Neural progenitor cell (in vitro differentiated cells): ENCODE data around the gene CCSER2. TPM values are rescaled to one million over a fixed set of nuclear protein-coding genes. Genes with fewer than 3 reads are reported as not detected.

Source experiments
- DNase-seq: peaks from one replicate; pipeline ENCODE4 v3.0.0-alpha.2; 2016; ENCODE audit warnings: low spot score
- H2AFZ ChIP-seq: fragments of 200-600 bp; sonication (generic); replicated peaks from 2 replicates; pipeline ENCODE4 v1.6.1; 2016; ENCODE audit warnings: antibody characterized with exemption
- H3F3A ChIP-seq: fragments of 200-600 bp; sonication (generic); 2 replicates; pipeline ENCODE4 v1.6.1; 2016; ENCODE audit warnings: antibody characterized with exemption, low read depth
- H3K27ac ChIP-seq: fragments of 200-600 bp; sonication (generic); 2 replicates; pipeline ENCODE4 v1.5.1; 2016; ENCODE audit warnings: mild to moderate bottlenecking
- H3K27me3 ChIP-seq: fragments of 200-600 bp; sonication (generic); 2 replicates; pipeline ENCODE4 v1.6.1; 2016; ENCODE audit warnings: mild to moderate bottlenecking, moderate library complexity
- H3K36me3 ChIP-seq: fragments of 200-600 bp; sonication (generic); 2 replicates; pipeline ENCODE4 v1.5.1; 2016
- H3K4me1 ChIP-seq: fragments of 200-600 bp; sonication (generic); 2 replicates; pipeline ENCODE4 v1.6.1; 2016; ENCODE audit warnings: mixed run types
- H3K4me2 ChIP-seq: fragments of 200-600 bp; sonication (generic); 2 replicates; pipeline ENCODE4 v1.6.1; 2016
- H3K4me3 ChIP-seq: fragments of 200-600 bp; sonication (generic); 2 replicates; pipeline ENCODE4 v1.5.1; 2016
- H3K79me2 ChIP-seq: fragments of 200-600 bp; sonication (generic); 2 replicates; pipeline ENCODE4 v1.6.1; 2016; ENCODE audit warnings: low read depth
- H3K9ac ChIP-seq: fragments of 200-600 bp; sonication (generic); 2 replicates; pipeline ENCODE4 v1.6.1; 2016
- H3K9me3 ChIP-seq: fragments of 200-600 bp; sonication (generic); 2 replicates; pipeline ENCODE4 v1.5.1; 2016; ENCODE audit warnings: low read depth
- H4K20me1 ChIP-seq: fragments of 200-600 bp; sonication (generic); 2 replicates; pipeline ENCODE4 v1.6.1; 2016; ENCODE audit warnings: low read depth
- H3K27ac Mint-ChIP-seq: 3 replicates; pipeline ENCODE4 v1.8.0; 2021; ENCODE audit warnings: mixed read lengths
- H3K27me3 Mint-ChIP-seq: 2 replicates; pipeline ENCODE4 v1.8.0; 2022; ENCODE audit warnings: low read depth, mild to moderate bottlenecking, inconsistent platforms, moderate library complexity, mixed read lengths; ENCODE audit not compliant: insufficient read depth
- H3K36me3 Mint-ChIP-seq: 3 replicates; pipeline ENCODE4 v1.8.0; 2021; ENCODE audit warnings: mixed read lengths
- H3K4me1 Mint-ChIP-seq: 3 replicates; pipeline ENCODE4 v1.8.0; 2021; ENCODE audit warnings: mixed read lengths
- H3K4me3 Mint-ChIP-seq: 3 replicates; pipeline ENCODE4 v1.8.0; 2021; ENCODE audit warnings: mild to moderate bottlenecking, moderate library complexity, mixed read lengths
- H3K9me3 Mint-ChIP-seq: 3 replicates; pipeline ENCODE4 v1.8.0; 2020; ENCODE audit warnings: mixed read lengths
- CTCF ChIP-seq: fragments of 200-600 bp; sonication (generic); IDR thresholded peaks from 2 replicates; pipeline ENCODE4 v1.5.1; 2017; ENCODE audit warnings: antibody characterized with exemption, mild to moderate bottlenecking
- EZH2 ChIP-seq: fragments of 200-600 bp; sonication (generic); IDR thresholded peaks from 2 replicates; pipeline ENCODE4 v1.6.1; 2017; ENCODE audit warnings: antibody characterized with exemption, mild to moderate bottlenecking, moderate library complexity
- EZH2phosphoT487 ChIP-seq: fragments of 200-600 bp; sonication (generic); IDR thresholded peaks from 2 replicates; pipeline ENCODE4 v1.6.1; 2017; ENCODE audit warnings: antibody characterized with exemption
- total RNA-seq: library from RNA; depleted of rRNA; stranded (reverse); fragments of >200 nt; gene quantifications from 2 replicates; pipeline ENCODE4 v1.2.3, GENCODE V29; 2015; ENCODE audit warnings: low replicate concordance

The CCSER2 gene
- total RNA-seq, 1 donor from 2014 or later: 39.3 TPM

GRCh38 chr10:84355106-84355505, 26.7 kb downstream of the CCSER2 start:
- Histone ChIP-seq H3K36me3 (no peaks in the 10 kb centered on the region), H3K27ac (no peak overlapping the region), H2AFZ (no peak overlapping the region), H3K4me1 (peaks cover 17% of the 10 kb centered on the region), H3K27me3 (no peaks in the 10 kb centered on the region), H3F3A (no peaks in the 10 kb centered on the region), H3K4me3 (no peak overlapping the region), H3K4me2 (no peak overlapping the region), H3K9me3 (no peaks in the 10 kb centered on the region), H3K9ac (no peak overlapping the region), H4K20me1 (peaks cover 46% of the 10 kb centered on the region), H3K79me2 (peaks cover 94% of the 10 kb centered on the region)
- DNase-seq: no peak
- Mint-ChIP-seq H3K4me1 (peaks cover 14% of the 10 kb centered on the region), H3K27ac (no peak overlapping the region), H3K27me3 (no peaks in the 10 kb centered on the region), H3K36me3 (peaks cover 2% of the 10 kb centered on the region), H3K4me3 (no peak overlapping the region), H3K9me3 (no peaks in the 10 kb centered on the region)
- TF ChIP-seq EZH2phosphoT487 (no peak), CTCF (no peak), EZH2 (no peak)

- peaks cover 94% of the 10 kb centered on the region for H3K79me2 ChIP-seq
- no peak overlapping the region for H3K27ac ChIP-seq
- H4K20me1 ChIP-seq: peaks cover 53% of the 10 kb centered on the region
Observed at GRCh38 chr10:84356928-84357327, 28.5 kb downstream of the CCSER2 start.

GRCh38 chr10:84358743-84359142, 30.4 kb downstream of the CCSER2 start:
- no peaks in the 10 kb centered on the region for H3K36me3 ChIP-seq
- H3K27me3 ChIP-seq: no peaks in the 10 kb centered on the region
- peaks cover 2% of the 10 kb centered on the region for H3K36me3 Mint-ChIP-seq
- H3K9me3 Mint-ChIP-seq: no peaks in the 10 kb centered on the region
- peak overlapping the region; percentile 6 for H3K4me2 ChIP-seq
- no peak overlapping the region for H3K27ac Mint-ChIP-seq
- H3K27me3 Mint-ChIP-seq: no peaks in the 10 kb centered on the region
- peaks cover 93% of the 10 kb centered on the region for H3K79me2 ChIP-seq
- DNase-seq: no peak
- peaks cover 5% of the 10 kb centered on the region for H3F3A ChIP-seq
- H3K4me3 ChIP-seq: no peak overlapping the region
- no peak overlapping the region for H3K27ac ChIP-seq
- no peaks in the 10 kb centered on the region for H3K9me3 ChIP-seq
- no peak overlapping the region for H3K4me3 Mint-ChIP-seq
- H3K9ac ChIP-seq: no peak overlapping the region
- no peak overlapping the region for H2AFZ ChIP-seq
- H3K4me1 ChIP-seq: peaks cover 21% of the 10 kb centered on the region
- no peak for TF ChIP-seq CTCF
- H4K20me1 ChIP-seq: peaks cover 41% of the 10 kb centered on the region
- peaks cover 23% of the 10 kb centered on the region for H3K4me1 Mint-ChIP-seq

More at GRCh38 chr10:84356928-84357327, 28.5 kb downstream of the CCSER2 start:
- H3K27ac Mint-ChIP-seq: no peak overlapping the region
- peaks cover 2% of the 10 kb centered on the region for H3K36me3 Mint-ChIP-seq
- Histone ChIP-seq H3F3A (peaks cover 5% of the 10 kb centered on the region), H3K4me3 (no peak overlapping the region), H2AFZ (no peak overlapping the region), H3K4me2 (no peak overlapping the region), H3K36me3 (no peaks in the 10 kb centered on the region), H3K9me3 (no peaks in the 10 kb centered on the region), H3K27me3 (no peaks in the 10 kb centered on the region), H3K4me1 (peaks cover 24% of the 10 kb centered on the region), H3K9ac (no peak overlapping the region)
- no peaks in the 10 kb centered on the region for H3K9me3 Mint-ChIP-seq
- no peak for TF ChIP-seq CTCF
- no peak for TF ChIP-seq EZH2
- no peak for TF ChIP-seq EZH2phosphoT487
- DNase-seq: no peak
- H3K4me3 Mint-ChIP-seq: no peak overlapping the region
- H3K4me1 Mint-ChIP-seq: peaks cover 20% of the 10 kb centered on the region
- H3K27me3 Mint-ChIP-seq: no peaks in the 10 kb centered on the region
